Measurements from ENCODE around the gene RNF220.

GRCh38 chr1:44634606-44635189, 229.6 kb downstream of the RNF220 start:
- TF ChIP-seq POLR2A (IDR thresholded peaks at IDR 0.05) (no peak), CTCF (IDR thresholded peaks at IDR 0.05 in 8 of 11, conservative IDR thresholded peaks at IDR 0.05 in 3 of 11) (no peak), POLR2AphosphoS5 (IDR thresholded peaks at IDR 0.05) (no peak)

All from spleen (tissue), 7 donors.